SK-N-SH (cell line): ENCODE results near the gene NUP50. TPM values are rescaled to one million over a fixed set of nuclear protein-coding genes. Genes with fewer than 3 reads are reported as not detected.
A peak's percentile ranks its signal among the peaks of the same experiment; 100 is the strongest.

Source experiments
- CTCF ChIA-PET: fragments of 300-600, 350-600 bp; formaldehyde crosslinking; extraction: SDS; loops from one replicate; lab custom pipeline; 2021; lab: Yijun Ruan, JAX
- POLR2A ChIA-PET: fragments of 350-600 bp; sonication (Branson Sonifier 250); formaldehyde crosslinking; extraction: SDS; loops from one replicate; lab custom pipeline; 2020; ENCODE audit warnings: antibody characterized with exemption, inconsistent platforms; lab: Yijun Ruan, JAX
- DNase-seq: peaks from one replicate; pipeline ENCODE4 v3.0.0; 2012
- H2AFZ ChIP-seq: fragments of 200-600 bp; sonication (generic); 2 replicates; pipeline ENCODE4 v1.8.1; 2016; ENCODE audit warnings: antibody characterized with exemption, mild to moderate bottlenecking, low read depth
- H3F3A ChIP-seq: fragments of 200-600 bp; sonication (generic); replicated peaks from 2 replicates; pipeline ENCODE3; 2016; ENCODE audit warnings: antibody characterized with exemption, mild to moderate bottlenecking; ENCODE audit not compliant: insufficient read depth
- H3K27ac ChIP-seq, 2 experiments: fragments of 200-500 bp in 1 of 2; fragments of 200-600 bp in 1 of 2; sonication (Bioruptor generic) in 1 of 2; sonication (generic), shearing (Covaris generic) in 1 of 2; 2 replicates each; pipeline versions ENCODE4 v1.5.1 to v1.6.1; 2014 to 2016; ENCODE audit warnings: low read depth in 2 of 2, inconsistent platforms in 1 of 2, low read length in 1 of 2, mild to moderate bottlenecking in 1 of 2, mixed read lengths in 1 of 2
- H3K27me3 ChIP-seq: fragments of 200-600 bp; sonication (generic), shearing (Covaris generic); 2 replicates; pipeline ENCODE4 v1.6.1; 2016; ENCODE audit warnings: mixed run types; ENCODE audit not compliant: insufficient read depth
- H3K36me3 ChIP-seq, 2 experiments: fragments of 200-500 bp in 1 of 2; fragments of 200-600 bp in 1 of 2; sonication (Bioruptor generic) in 1 of 2; sonication (generic) in 1 of 2; replicated peaks in 1 of 2; 2 replicates each; pipeline versions ENCODE3 to v1.5.1; 2014 to 2016; ENCODE audit warnings: low read length in 1 of 2, mild to moderate bottlenecking in 1 of 2; ENCODE audit not compliant: insufficient read depth in 2 of 2, control insufficient read depth in 1 of 2
- H3K4me1 ChIP-seq, 2 experiments: fragments of 200-500 bp in 1 of 2; fragments of 200-600 bp in 1 of 2; sonication (Bioruptor generic) in 1 of 2; sonication (generic), shearing (Covaris generic) in 1 of 2; 2 replicates each; pipeline versions ENCODE4 v1.5.1 to v1.6.1; 2014 to 2016; ENCODE audit warnings: low read depth in 1 of 2, low read length in 1 of 2, mixed run types in 1 of 2; ENCODE audit not compliant: insufficient read depth in 2 of 2, control insufficient read depth in 1 of 2
- H3K4me2 ChIP-seq: fragments of 200-600 bp; sonication (generic), shearing (Covaris generic); 2 replicates; pipeline ENCODE4 v1.6.1; 2017; ENCODE audit warnings: mixed run types
- H3K4me3 ChIP-seq, 2 experiments: fragments of 200-500 bp in 1 of 2; fragments of 200-600 bp in 1 of 2; sonication (Bioruptor generic) in 1 of 2; sonication (generic), shearing (Covaris generic) in 1 of 2; 2 replicates each; pipeline versions ENCODE4 v1.5.1 to v1.8.1; 2014 to 2016; ENCODE audit warnings: low read depth in 2 of 2, inconsistent platforms in 1 of 2, low read length in 1 of 2, mild to moderate bottlenecking in 1 of 2, mixed read lengths in 1 of 2, moderate library complexity in 1 of 2
- H3K79me2 ChIP-seq: fragments of 200-600 bp; sonication (generic); 2 replicates; pipeline ENCODE4 v1.8.1; 2017; ENCODE audit warnings: mild to moderate bottlenecking; ENCODE audit not compliant: insufficient read depth
- H3K9ac ChIP-seq: fragments of 200-600 bp; sonication (generic); 2 replicates; pipeline ENCODE4 v1.6.1; 2017; ENCODE audit warnings: mixed run types
- H3K9me2 ChIP-seq: fragments of 200-600 bp; sonication (generic); 2 replicates; pipeline ENCODE4 v1.6.1; 2017; ENCODE audit warnings: mixed run types
- H3K9me3 ChIP-seq: fragments of 200-600 bp; sonication (generic); 2 replicates; pipeline ENCODE4 v1.6.1; 2017; ENCODE audit warnings: mixed run types, mild to moderate bottlenecking, moderate library complexity
- H4K20me1 ChIP-seq: fragments of 200-600 bp; sonication (generic); 2 replicates; pipeline ENCODE4 v1.6.1; 2017; ENCODE audit warnings: mild to moderate bottlenecking, mixed run types; ENCODE audit not compliant: insufficient read depth
- CHD2 ChIP-seq: fragments of 150-350 bp; IDR thresholded peaks from 2 replicates; pipeline ENCODE4 v1.6.1; 2018; ENCODE audit warnings: low read length; ENCODE audit not compliant: partially characterized antibody
- EP300 ChIP-seq, 2 experiments: IDR thresholded peaks; 2 replicates each; pipeline versions ENCODE4 v1.4.0 to v1.6.1; 2012; ENCODE audit warnings: borderline replicate concordance in 1 of 2, low read depth in 1 of 2, low read length in 1 of 2
- EZH2phosphoT487 ChIP-seq: fragments of 200-600 bp; sonication (generic); IDR thresholded peaks from 2 replicates; pipeline ENCODE4 v1.6.1; 2017; ENCODE audit warnings: low read depth, mixed run types, mild to moderate bottlenecking, antibody characterized with exemption, moderate library complexity, borderline replicate concordance
- FOXJ3 ChIP-seq: sonication (generic); formaldehyde crosslinking; IDR thresholded peaks from 2 replicates; pipeline ENCODE4 v1.5.1; 2020; ENCODE audit warnings: mild to moderate bottlenecking, missing genetic modification reagents
- FOXM1 ChIP-seq: IDR thresholded peaks from 2 replicates; pipeline ENCODE4 v1.4.0; 2012; ENCODE audit warnings: low read depth, mild to moderate bottlenecking
- GATA2 ChIP-seq: sonication (generic); formaldehyde crosslinking; IDR thresholded peaks from 2 replicates; pipeline ENCODE4 v1.5.0; 2020; ENCODE audit warnings: mild to moderate bottlenecking, missing genetic modification reagents
- MEF2A ChIP-seq: IDR thresholded peaks from 2 replicates; pipeline ENCODE4 v1.4.0; 2012; ENCODE audit warnings: low read depth, borderline replicate concordance
- NRF1 ChIP-seq: IDR thresholded peaks from 2 replicates; pipeline ENCODE4 v1.6.1; 2012; ENCODE audit warnings: low read depth, mild to moderate bottlenecking, low read length
- POLR2AphosphoS5 ChIP-seq: IDR thresholded peaks from 2 replicates; pipeline ENCODE4 v1.6.1; 2012; ENCODE audit warnings: low read depth, low read length
- RAD21 ChIP-seq: IDR thresholded peaks from 2 replicates; pipeline ENCODE4 v1.6.1; 2012; ENCODE audit warnings: mild to moderate bottlenecking, low read length
- RCOR1 ChIP-seq: fragments of 150-350 bp; IDR thresholded peaks from 2 replicates; pipeline ENCODE4 v1.6.1; 2017; ENCODE audit warnings: antibody characterized with exemption, low read length
- RXRA ChIP-seq: IDR thresholded peaks from 2 replicates; pipeline ENCODE4 v1.4.0; 2012; ENCODE audit warnings: low read depth, mild to moderate bottlenecking, borderline replicate concordance
- SIN3A ChIP-seq: IDR thresholded peaks from 2 replicates; pipeline ENCODE4 v1.6.1; 2012; ENCODE audit warnings: low read depth, mild to moderate bottlenecking, low read length, moderate library complexity, borderline replicate concordance
- SMC3 ChIP-seq: IDR thresholded peaks from 2 replicates; pipeline ENCODE4 v1.6.1; 2012; ENCODE audit warnings: low read depth, low read length, improper control_type of control experiment
- TCF12 ChIP-seq: IDR thresholded peaks from 2 replicates; pipeline ENCODE4 v1.4.0; 2012
- TEAD4 ChIP-seq: IDR thresholded peaks from 2 replicates; pipeline ENCODE4 v1.4.0; 2012; ENCODE audit warnings: mild to moderate bottlenecking, borderline replicate concordance; ENCODE audit not compliant: insufficient read depth
- ZBTB33 ChIP-seq: IDR thresholded peaks from 2 replicates; pipeline ENCODE4 v1.4.0; 2012; ENCODE audit warnings: low read depth, borderline replicate concordance
- WGBS: methylation state at CpG from one replicate; pipeline ENCODE4 v1.1.6; 2017; ENCODE audit warnings: low lambda C conversion rate; 5-methylcytosine and 5-hydroxymethylcytosine counted together
- polyA plus RNA-seq, 3 experiments: library from polyadenylated mRNA; depleted of rRNA; stranded (reverse); fragments of >200 nt; gene quantifications; 2 replicates each; pipeline ENCODE4 v1.2.3, GENCODE V29; 2012

NUP50 gene
- polyA plus RNA-seq, 1 of the 3 experiments (the other 2 are of a cell fraction), result 4.7 TPM

GRCh38 chr22:45162531-45162930 is 1.2 kb upstream of the NUP50 start:
- TF ChIP-seq GATA2 (CRISPR knock-in tag) (no peak), NRF1 (no peak), MEF2A (no peak), SMC3 (no peak), EP300 (IDR thresholded peaks at IDR 0.05; ENCODE audit: borderline replicate concordance in 1 of 2, low read depth in 1 of 2, low read length in 1 of 2) (no peak), SIN3A (no peak), RAD21 (no peak), TEAD4 (no peak), RCOR1 (no peak), ZBTB33 (no peak), FOXJ3 (CRISPR knock-in tag) (no peak), RXRA (no peak), TCF12 (no peak), POLR2AphosphoS5 (no peak), FOXM1 (no peak), CHD2 (no peak)
- TF ChIP-seq, all 33 proteins: peak for 0
- ChIA-PET POLR2A (interaction anchor here (0.9 kb wide), 1 partner anchor 40 kb away, joined by 3 read pairs; no protein-coding TSS in a partner anchor), CTCF (interaction anchor here (0.6 to 5.4 kb wide), 4 partner anchors 13 to 342 kb away, joined by 3 to 28 read pairs (median 4); no protein-coding TSS in a partner anchor)
- WGBS, result 83% methylated on average over 18 of the region's 19 CpGs
- Histone ChIP-seq H2AFZ (no peak overlapping the region), H3K9ac (peak overlapping the region; percentile 85), H3K9me3 (no peaks in the 10 kb centered on the region), H4K20me1 (peaks cover 14% of the 10 kb centered on the region; the same call in 1 of the 2 replicates), H3K4me3 (peak overlapping the region; percentile 91 to 98), H3K27me3 (no peaks in the 10 kb centered on the region), H3K79me2 (peaks cover 85% of the 10 kb centered on the region), H3F3A (peaks cover 4% of the 10 kb centered on the region), H3K9me2 (no peaks in the 10 kb centered on the region), H3K27ac (no peak overlapping the region), H3K4me2 (peak overlapping the region; percentile 98), H3K4me1 (peaks cover 28 to 32% of the 10 kb centered on the region in 2 experiments; a peak in 3 of 4 replicates), H3K36me3 (peaks cover 5 to 17% of the 10 kb centered on the region in 2 experiments)
- DNase-seq, result no peak

GRCh38 chr22:45163099-45163450 is 650 bp upstream of the NUP50 start:
- peaks cover 87% of the 10 kb centered on the region for H3K79me2 ChIP-seq
- 6% methylated on average over 13 of the region's 13 CpGs for WGBS
- TF ChIP-seq EZH2phosphoT487, result no peak
- peak overlapping the region; percentile 98 for H3K4me2 ChIP-seq
- H3K27ac ChIP-seq, result peak overlapping the region; percentile 76 to 82
- peak overlapping the region; percentile 85 for H3K9ac ChIP-seq
- H3K9me3 ChIP-seq, result no peaks in the 10 kb centered on the region
- H3K36me3 ChIP-seq, result peaks cover 7 to 18% of the 10 kb centered on the region in 2 experiments
- peaks cover 4% of the 10 kb centered on the region for H3F3A ChIP-seq
- peaks cover 27 to 28% of the 10 kb centered on the region in 2 experiments; a peak in 3 of 4 replicates for H3K4me1 ChIP-seq
- ChIA-PET POLR2A (interaction anchor here (0.6 to 0.9 kb wide), 2 partner anchors 39 to 67 kb away, joined by 3 to 4 read pairs; no protein-coding TSS in a partner anchor), CTCF (interaction anchor here (0.9 to 5.4 kb wide), 4 partner anchors 13 to 342 kb away, joined by 3 to 28 read pairs (median 4); no protein-coding TSS in a partner anchor)
- H3K27me3 ChIP-seq, result no peaks in the 10 kb centered on the region
- peak overlapping the region; percentile 91 to 98 for H3K4me3 ChIP-seq
- H2AFZ ChIP-seq, result peak overlapping the region; percentile 83; the same call in 1 of the 2 replicates
- peaks cover 14% of the 10 kb centered on the region; the same call in 1 of the 2 replicates for H4K20me1 ChIP-seq
- no peaks in the 10 kb centered on the region for H3K9me2 ChIP-seq
- DNase-seq, result peak; percentile 57
